Ovary (tissue), 9 donors: ENCODE data around the gene ZNF845. TPM values are rescaled to one million over a fixed set of nuclear protein-coding genes. Genes with fewer than 3 reads are reported as not detected.
A peak's percentile ranks its signal among the peaks of the same experiment; 100 is the strongest.
"Not testable (repeated sequence)": the region's sequence is repeated elsewhere in the genome, so short reads cannot be mapped to it uniquely, and the experiment has no call there.

Source experiments
- DNase-seq, 5 donors: peaks; one replicate each; pipeline ENCODE4 v3.0.0-alpha.2; 2019 to 2020
- H3K27ac ChIP-seq, 2 donors: fragments of 200-600 bp; one replicate each; pipeline versions ENCODE4 v1.5.1 to v1.8.0; 2019 to 2022
- H3K27me3 ChIP-seq: fragments of 200-600 bp; one replicate; pipeline ENCODE4 v1.8.0; 2022
- H3K36me3 ChIP-seq: fragments of 200-600 bp; sonication (generic); one replicate; pipeline ENCODE4 v1.5.1; 2019
- H3K4me1 ChIP-seq: one replicate; pipeline ENCODE4 v1.8.1; 2013; ENCODE audit warnings: mild to moderate bottlenecking, moderate library complexity; ENCODE audit not compliant: insufficient read depth
- H3K4me3 ChIP-seq: fragments of 200-600 bp; sonication (generic); one replicate; pipeline ENCODE4 v1.5.1; 2017
- H3K9me3 ChIP-seq, 2 donors: fragments of 200-600 bp in 1 of 2; sonication (generic) in 1 of 2; one replicate each; pipeline versions ENCODE4 v1.5.1 to v1.8.1; 2013 to 2019; ENCODE audit warnings: mild to moderate bottlenecking in 1 of 2, moderate library complexity in 1 of 2
- CTCF ChIP-seq, 3 donors: fragments of 450-650 bp in 2 of 3; fragments of 200-600 bp in 1 of 3; IDR thresholded peaks; one replicate each; pipeline versions ENCODE4 v1.5.1 to v1.8.0; 2016 to 2022; ENCODE audit warnings: antibody characterized with exemption in 3 of 3, mild to moderate bottlenecking in 1 of 3
- EP300 ChIP-seq: sonication (generic); formaldehyde crosslinking; IDR thresholded peaks from one replicate; pipeline ENCODE4 v1.6.1; 2017; ENCODE audit warnings: antibody characterized with exemption
- POLR2A ChIP-seq: fragments of 450-650 bp; IDR thresholded peaks from one replicate; pipeline ENCODE4 v1.6.1; 2017; ENCODE audit warnings: antibody characterized with exemption, mild to moderate bottlenecking, moderate library complexity
- WGBS, 3 donors: extraction: QIAGEN DNeasy Blood & Tissue Kit in 1 of 3; methylation state at CpG; one replicate each; pipeline versions ENCODE4 v1.1.5 to v1.1.7; 2013 to 2017; 5-methylcytosine and 5-hydroxymethylcytosine counted together
- intact Hi-C, 4 donors: fragments of 100-400 bp; cut with DNase I; formaldehyde crosslinking; loops; one replicate each; pipeline versions ENCODE4 v1.11.0 to v1.15.1; 2022 to 2023
- polyA plus RNA-seq, 2 donors: library from polyadenylated mRNA; stranded (reverse); fragments of 200-250 nt in 1 of 2; fragments of 350-450 nt in 1 of 2; fragmentation: Illumina TruSeq in 1 of 2; extraction: RNeasy Lipid Tissue Mini Kit (QIAGEN cat#74804) in 1 of 2; gene quantifications; one replicate each; pipeline ENCODE4 v1.2.3, GENCODE V29; 2013 to 2014
- total RNA-seq, 7 donors: library from RNA; depleted of rRNA in 2 of 7; stranded (reverse); fragments of >200 nt in 2 of 7; fragmentation: NEBNext Ultra II Directional in 3 of 7; extraction: Animal tissue kit (Norgen Biotek cat#: 25700) in 3 of 7; gene quantifications; one replicate each; pipeline versions ENCODE4 v1.1.0 to v1.2.4, GENCODE V29; 2016 to 2023
- donor health status: DM: no; HTN: no; CAD: no; lungs with moderate emphysema.
- donor health status: DM: no; HTN: no; CAD: no.
- donor health status: Bipolar disorder and iron deficiency.
- donor health status: DM: yes; HTN: yes; CAD: no.
- donor health status: DM: no; HTN: no; CAD: no.
- donor health status: DM: yes; HTN: yes; CAD: no.

ZNF845 gene
- total and polyA plus RNA-seq, 9 donors = 3.1 to 8.2 (median 6.1) TPM

GRCh38 chr19:53394974-53395839, 61.7 kb downstream of the ZNF845 start, which contains the start of gene ZNF765:
Gene ZNF765 (plus strand): TSS chr19:53395149. CDS start chr19:53398016, 2,867 bp downstream.
- 0 to 1% (median 0%) methylated on average over 58 of the region's 58 CpGs for WGBS, 3 donors

GRCh38 chr19:53395840-53396524, 62.4 kb downstream of the ZNF845 start:
- 2 to 4% (median 2%) methylated on average over 9 of the region's 9 CpGs for WGBS, 3 donors
- intact Hi-C loops = loop anchor here in 1 of 4 donors (10.0 kb wide), 1 partner anchor 201 kb away; the partner anchor contains the start of gene ZNF665

More at GRCh38 chr19:53394974-53395839, 61.7 kb downstream of the ZNF845 start, which contains the start of gene ZNF765:
- H3K36me3 ChIP-seq = no peaks in the 10 kb centered on the region
- no peaks in the 10 kb centered on the region for H3K27me3 ChIP-seq
- intact Hi-C loops = loop anchor here in 1 of 4 donors (10.0 kb wide), 1 partner anchor 200 kb away; the partner anchor contains the start of gene ZNF665
- DNase-seq = peak; percentile 95 to 98 (median 96)
- no peak for TF ChIP-seq EP300
- peak in 2 of 3 donors; percentile 14 to 70 for TF ChIP-seq CTCF (IDR thresholded peaks at IDR 0.05)
- TF ChIP-seq POLR2A = peak; percentile 53
- H3K4me3 ChIP-seq = peak within 1 kb of the TSS; percentile 64
- peaks cover 7% of the 10 kb centered on the region for H3K4me1 ChIP-seq
- peak within 1 kb of the TSS; percentile 54 to 57 for H3K27ac ChIP-seq
- H3K9me3 ChIP-seq = no peaks in the 10 kb centered on the region

GRCh38 chr19:53396525-53396868, 62.9 kb downstream of the ZNF845 start:
- no peaks in the 10 kb centered on the region for H3K36me3 ChIP-seq
- intact Hi-C loops = loop anchor here in 1 of 4 donors (10.0 kb wide), 1 partner anchor 202 kb away; the partner anchor contains the start of gene ZNF665
- no peaks in the 10 kb centered on the region for H3K9me3 ChIP-seq
- DNase-seq = no peak
- H3K27ac ChIP-seq = no peak overlapping the region
- H3K4me3 ChIP-seq = peak overlapping the region; percentile 64
- TF ChIP-seq EP300 (no peak), CTCF (IDR thresholded peaks at IDR 0.05) (no peak), POLR2A (no peak)
- no peaks in the 10 kb centered on the region for H3K27me3 ChIP-seq
- WGBS, 3 donors = 0% methylated on average over 1 of the region's 1 CpG
- H3K4me1 ChIP-seq = peaks cover 7% of the 10 kb centered on the region

More at GRCh38 chr19:53395840-53396524, 62.4 kb downstream of the ZNF845 start:
- not testable (repeated sequence) for H3K27me3 ChIP-seq, H3K36me3 ChIP-seq, DNase-seq, H3K9me3 ChIP-seq, H3K4me1 ChIP-seq
- H3K4me3 ChIP-seq = peak overlapping the region; percentile 64
- peak overlapping the region in 1 of 2 donors; percentile 26 for H3K27ac ChIP-seq

GRCh38 chr19:53397918-53398317, 64.4 kb downstream of the ZNF845 start:
- not testable (repeated sequence) for H3K4me1 ChIP-seq, H3K27me3 ChIP-seq, H3K4me3 ChIP-seq, DNase-seq, H3K27ac ChIP-seq, H3K9me3 ChIP-seq, H3K36me3 ChIP-seq
- intact Hi-C loops = loop anchor here in 1 of 4 donors (10.0 kb wide), 1 partner anchor 203 kb away; the partner anchor contains the start of gene ZNF665
- 50 to 82% (median 52%) methylated on average over 1 of the region's 1 CpG for WGBS, 3 donors

Other genes with a start within 250 kb of the ZNF845 start
- gene ZNF160, start 230.3 kb upstream of the ZNF845 start, total RNA-seq = 10 to 100 TPM; 34.3 to 53.2 (median 37.6) TPM
- 10 to 100 TPM; 21.7 to 21.9 TPM for gene ZNF160, start 230.3 kb upstream of the ZNF845 start, polyA plus RNA-seq
- 10 to 100 TPM in 6 of 7 donors, 1 to 10 TPM in 1; 7.0 to 18.6 (median 12.4) TPM for gene ZNF415, start 200.8 kb upstream of the ZNF845 start, total RNA-seq
- 10 to 100 TPM in 1 of 2 donors, 1 to 10 TPM in 1; 9.1 to 12.0 TPM for gene ZNF415, start 200.8 kb upstream of the ZNF845 start, polyA plus RNA-seq
- gene ZNF347, start 174.7 kb upstream of the ZNF845 start, total RNA-seq = 10 to 100 TPM; 10.6 to 20.5 (median 15.6) TPM
- gene ZNF347, start 174.7 kb upstream of the ZNF845 start, polyA plus RNA-seq = 1 to 10 TPM; 4.4 to 9.5 TPM
- 10 to 100 TPM in 3 of 7 donors, 1 to 10 TPM in 4; 3.9 to 13.0 (median 8.8) TPM for gene ZNF665, start 140.4 kb upstream of the ZNF845 start, total RNA-seq
- 10 to 100 TPM in 1 of 2 donors, 1 to 10 TPM in 1; 9.2 to 10.2 TPM for gene ZNF665, start 140.4 kb upstream of the ZNF845 start, polyA plus RNA-seq
- gene ZNF677, start 78.9 kb upstream of the ZNF845 start, total RNA-seq = 10 to 100 TPM; 19.4 to 31.3 (median 28.8) TPM
- 10 to 100 TPM; 19.1 to 23.7 TPM for gene ZNF677, start 78.9 kb upstream of the ZNF845 start, polyA plus RNA-seq
- gene VN1R2, start 75.5 kb upstream of the ZNF845 start, total RNA-seq = under 1 TPM in 1 of 7 donors, not detected in 6; 0.25 TPM
- not detected for gene VN1R2, start 75.5 kb upstream of the ZNF845 start, polyA plus RNA-seq
- gene VN1R4, start 66.0 kb upstream of the ZNF845 start, total RNA-seq = not detected
- gene VN1R4, start 66.0 kb upstream of the ZNF845 start, polyA plus RNA-seq = not detected
- gene ZNF525, start 32.0 kb downstream of the ZNF845 start, total RNA-seq = 10 to 100 TPM in 6 of 7 donors, 1 to 10 TPM in 1; 4.0 to 25.7 (median 18.8) TPM
- 1 to 10 TPM; 6.2 to 8.1 TPM for gene ZNF525, start 32.0 kb downstream of the ZNF845 start, polyA plus RNA-seq
- gene ZNF765, start 61.4 kb downstream of the ZNF845 start, total RNA-seq = 10 to 100 TPM in 6 of 7 donors, 1 to 10 TPM in 1; 9.2 to 27.9 (median 21.8) TPM
- gene ZNF765, start 61.4 kb downstream of the ZNF845 start, polyA plus RNA-seq = 1 to 10 TPM; 6.8 to 9.8 TPM
- 10 to 100 TPM in 5 of 7 donors, 1 to 10 TPM in 2; 8.5 to 19.5 (median 10.3) TPM for gene ZNF761, start 98.2 kb downstream of the ZNF845 start, total RNA-seq
- gene ZNF761, start 98.2 kb downstream of the ZNF845 start, polyA plus RNA-seq = 1 to 10 TPM; 6.7 to 7.8 TPM
- gene ZNF813, start 134.0 kb downstream of the ZNF845 start, total RNA-seq = 1 to 10 TPM; 2.0 to 6.0 (median 3.2) TPM
- gene ZNF813, start 134.0 kb downstream of the ZNF845 start, polyA plus RNA-seq = 1 to 10 TPM; 1.9 to 2.1 TPM
- 100 to 1,000 TPM in 5 of 7 donors, 10 to 100 TPM in 2; 52.0 to 365 (median 150) TPM for gene ZNF331, start 204.4 kb downstream of the ZNF845 start, total RNA-seq
- 10 to 100 TPM; 23.7 to 24.6 TPM for gene ZNF331, start 204.4 kb downstream of the ZNF845 start, polyA plus RNA-seq